Smooth muscle cell (in vitro differentiated cells): Measurements from ENCODE around the gene ERCC3. TPM values are rescaled to one million over a fixed set of nuclear protein-coding genes. Genes with fewer than 3 reads are reported as not detected.
"Not testable (repeated sequence)": the region's sequence is repeated elsewhere in the genome, so short reads cannot be mapped to it uniquely, and the experiment has no call there.

Experiments used
- DNase-seq: peaks from one replicate; lab custom pipeline; 2025; ENCODE audit not compliant: unreplicated experiment; lab: John Stamatoyannopoulos, UW
- H2AFZ ChIP-seq: fragments of 200-600 bp; sonication (generic); 2 replicates; pipeline ENCODE4 v1.6.0; 2016; ENCODE audit warnings: antibody characterized with exemption, low read depth, mild to moderate bottlenecking
- H3F3A ChIP-seq: fragments of 200-600 bp; sonication (generic); 2 replicates; pipeline ENCODE4 v1.6.0; 2017; ENCODE audit warnings: antibody characterized with exemption, low read depth
- H3K27ac ChIP-seq: fragments of 200-600 bp; sonication (generic); 2 replicates; pipeline ENCODE4 v1.5.1; 2016; ENCODE audit warnings: low read depth, mild to moderate bottlenecking
- H3K27me3 ChIP-seq: fragments of 200-600 bp; sonication (generic); 2 replicates; pipeline ENCODE4 v1.6.1; 2016; ENCODE audit warnings: low read depth, mild to moderate bottlenecking
- H3K36me3 ChIP-seq: fragments of 200-600 bp; sonication (generic); 2 replicates; pipeline ENCODE4 v1.5.1; 2016; ENCODE audit warnings: low read depth
- H3K4me1 ChIP-seq: fragments of 200-600 bp; sonication (generic); 2 replicates; pipeline ENCODE4 v1.5.1; 2016; ENCODE audit warnings: low read depth
- H3K4me2 ChIP-seq: fragments of 200-600 bp; sonication (generic); 2 replicates; pipeline ENCODE4 v1.6.0; 2016; ENCODE audit warnings: mild to moderate bottlenecking
- H3K4me3 ChIP-seq: fragments of 200-600 bp; sonication (generic); 2 replicates; pipeline ENCODE4 v1.5.1; 2016; ENCODE audit warnings: mild to moderate bottlenecking
- H3K79me2 ChIP-seq: fragments of 200-600 bp; sonication (generic); 2 replicates; pipeline ENCODE4 v1.6.0; 2016; ENCODE audit warnings: low read depth, mild to moderate bottlenecking
- H3K9ac ChIP-seq: fragments of 200-600 bp; sonication (generic); 2 replicates; pipeline ENCODE4 v1.6.0; 2016; ENCODE audit warnings: low read depth
- H3K9me3 ChIP-seq: fragments of 200-600 bp; sonication (generic); replicated peaks from 2 replicates; pipeline ENCODE4 v1.5.1; 2016; ENCODE audit warnings: low read depth
- H4K20me1 ChIP-seq: fragments of 200-600 bp; sonication (generic); 2 replicates; pipeline ENCODE4 v1.6.0; 2016; ENCODE audit warnings: low read depth
- WGBS: methylation state at CpG from one replicate; pipeline ENCODE4 v1.1.7; 2016; ENCODE audit warnings: low lambda C conversion rate; 5-methylcytosine and 5-hydroxymethylcytosine counted together
- polyA plus RNA-seq: library from polyadenylated mRNA; unstranded; fragments of >200 nt; fragmentation: Nextera tagmentation; extraction: Ambion mirVana; gene quantifications from 2 replicates; pipeline ENCODE4 v1.2.1, GENCODE V29; 2016
- total RNA-seq: library from RNA; depleted of rRNA; stranded (reverse); fragments of >200 nt; gene quantifications from 2 replicates; pipeline ENCODE4 v1.2.3, GENCODE V29; 2014
- TF ChIP-seq, protein P1 (sequence below): fragments of 200-600 bp; sonication (generic); IDR thresholded peaks from 2 replicates; pipeline ENCODE4 v1.5.1; 2017; ENCODE audit warnings: borderline replicate concordance, mild to moderate bottlenecking, antibody characterized with exemption; ENCODE audit not compliant: insufficient read depth, poor library complexity, severe bottlenecking

The ERCC3 gene
- total and polyA plus RNA-seq, 2 experiments from 2014 or later, result 30.9 to 44.3 TPM

DNA sequence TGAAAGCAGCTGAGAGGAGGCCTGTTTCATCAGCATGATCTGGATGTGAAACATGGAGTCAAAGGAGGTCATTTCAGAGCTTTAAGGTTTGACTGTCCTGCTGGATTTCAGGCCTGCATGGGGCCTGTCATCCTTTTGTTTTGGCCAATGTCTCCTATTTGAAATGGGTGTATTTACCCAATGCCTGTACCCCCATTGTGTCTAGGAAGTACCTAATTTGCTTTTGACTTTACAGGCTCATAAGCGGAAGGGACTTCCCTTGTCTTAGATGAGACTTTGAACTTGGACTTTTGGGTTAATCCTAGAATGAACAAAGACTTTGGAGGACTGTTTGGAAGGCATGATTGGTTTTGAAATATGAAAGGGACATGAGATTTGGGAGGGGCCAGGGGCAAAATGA lies 54.5 kb downstream of the ERCC3 start:
- no peaks in the 10 kb centered on the region for H3F3A ChIP-seq
- TF ChIP-seq, protein P1, sequence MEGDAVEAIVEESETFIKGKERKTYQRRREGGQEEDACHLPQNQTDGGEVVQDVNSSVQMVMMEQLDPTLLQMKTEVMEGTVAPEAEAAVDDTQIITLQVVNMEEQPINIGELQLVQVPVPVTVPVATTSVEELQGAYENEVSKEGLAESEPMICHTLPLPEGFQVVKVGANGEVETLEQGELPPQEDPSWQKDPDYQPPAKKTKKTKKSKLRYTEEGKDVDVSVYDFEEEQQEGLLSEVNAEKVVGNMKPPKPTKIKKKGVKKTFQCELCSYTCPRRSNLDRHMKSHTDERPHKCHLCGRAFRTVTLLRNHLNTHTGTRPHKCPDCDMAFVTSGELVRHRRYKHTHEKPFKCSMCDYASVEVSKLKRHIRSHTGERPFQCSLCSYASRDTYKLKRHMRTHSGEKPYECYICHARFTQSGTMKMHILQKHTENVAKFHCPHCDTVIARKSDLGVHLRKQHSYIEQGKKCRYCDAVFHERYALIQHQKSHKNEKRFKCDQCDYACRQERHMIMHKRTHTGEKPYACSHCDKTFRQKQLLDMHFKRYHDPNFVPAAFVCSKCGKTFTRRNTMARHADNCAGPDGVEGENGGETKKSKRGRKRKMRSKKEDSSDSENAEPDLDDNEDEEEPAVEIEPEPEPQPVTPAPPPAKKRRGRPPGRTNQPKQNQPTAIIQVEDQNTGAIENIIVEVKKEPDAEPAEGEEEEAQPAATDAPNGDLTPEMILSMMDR, result no peak
- no peaks in the 10 kb centered on the region for H3K9me3 ChIP-seq
- H3K27me3 ChIP-seq, result no peaks in the 10 kb centered on the region
- H3K4me1 ChIP-seq, result no peaks in the 10 kb centered on the region
- H3K27ac ChIP-seq, result no peak overlapping the region
- no peaks in the 10 kb centered on the region for H3K36me3 ChIP-seq
- no peak overlapping the region for H2AFZ ChIP-seq
- no peak overlapping the region for H3K4me2 ChIP-seq
- no peak overlapping the region for H3K9ac ChIP-seq
- no peak overlapping the region for H3K4me3 ChIP-seq
- 96% methylated on average over 1 of the region's 1 CpG for WGBS
- DNase-seq, result no peak
- no peaks in the 10 kb centered on the region for H3K79me2 ChIP-seq
- H4K20me1 ChIP-seq, result no peaks in the 10 kb centered on the region

DNA sequence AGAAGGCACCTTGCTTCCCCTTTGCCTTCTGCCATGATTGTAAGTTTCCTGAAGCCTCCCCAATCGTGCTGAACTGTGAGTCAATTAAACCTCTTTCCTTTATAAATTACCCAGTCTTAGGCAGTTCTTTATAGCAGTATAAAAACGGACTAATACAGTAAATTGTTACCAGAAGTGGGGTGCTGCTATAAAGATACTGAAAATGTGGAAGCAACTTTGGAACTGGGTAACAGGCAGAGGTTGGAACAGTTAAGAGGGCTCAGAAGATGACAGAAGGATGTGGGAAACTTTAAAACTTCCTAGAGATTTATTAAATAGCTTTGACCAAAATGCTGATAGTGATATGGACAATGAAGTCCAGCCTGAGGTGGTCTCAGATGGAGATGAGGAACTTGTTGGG lies 56.2 kb downstream of the ERCC3 start:
- WGBS, result 76% methylated on average over 2 of the region's 2 CpGs
- H3K27ac ChIP-seq, H2AFZ ChIP-seq, H3K4me2 ChIP-seq, H3K4me3 ChIP-seq, H3K9ac ChIP-seq, H3F3A ChIP-seq, H3K9me3 ChIP-seq, H3K36me3 ChIP-seq, H3K79me2 ChIP-seq, H3K4me1 ChIP-seq, H3K27me3 ChIP-seq, DNase-seq, H4K20me1 ChIP-seq: not testable (repeated sequence)

DNA sequence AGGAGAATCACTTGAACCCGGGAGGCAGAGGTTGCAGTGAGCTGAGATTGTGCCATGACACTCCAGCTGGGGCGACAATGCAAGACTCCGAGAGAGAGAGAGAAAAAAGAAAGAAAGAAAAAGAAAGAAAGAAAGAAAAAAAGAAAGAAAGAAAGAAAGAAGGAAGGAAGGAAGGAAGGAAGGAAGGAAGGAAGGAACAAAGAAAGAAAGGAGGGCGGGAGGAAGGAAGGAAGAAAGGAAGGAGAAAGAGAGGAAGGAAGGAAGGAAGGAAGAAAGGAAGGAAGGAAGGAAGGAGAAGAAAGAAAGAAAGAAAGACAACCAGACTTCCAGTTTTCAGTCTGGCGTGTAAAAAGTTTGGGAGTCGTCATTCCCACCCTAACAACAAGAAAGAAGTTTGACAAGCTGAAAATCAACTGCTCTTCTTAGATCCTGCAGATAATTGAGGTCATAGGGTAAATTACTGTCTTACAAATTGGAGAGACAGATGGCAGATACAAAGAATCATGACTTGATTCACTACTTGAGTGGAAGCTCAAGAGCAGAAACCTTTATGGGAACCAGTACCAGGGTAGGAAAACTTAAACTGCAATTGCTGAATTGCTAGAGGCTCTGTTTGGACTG lies 58.8 kb downstream of the ERCC3 start:
- no peak for DNase-seq
- Histone ChIP-seq H3K79me2 (no peaks in the 10 kb centered on the region), H3K9ac (no peak overlapping the region), H4K20me1 (no peaks in the 10 kb centered on the region), H3K27me3 (no peaks in the 10 kb centered on the region), H3K9me3 (no peaks in the 10 kb centered on the region), H3K4me3 (no peak overlapping the region), H3K4me2 (no peak overlapping the region), H2AFZ (no peak overlapping the region), H3K36me3 (no peaks in the 10 kb centered on the region), H3F3A (no peaks in the 10 kb centered on the region), H3K4me1 (no peaks in the 10 kb centered on the region), H3K27ac (no peak overlapping the region)
- 92% methylated on average over 6 of the region's 6 CpGs for WGBS
- TF ChIP-seq, protein P1, result no peak

DNA sequence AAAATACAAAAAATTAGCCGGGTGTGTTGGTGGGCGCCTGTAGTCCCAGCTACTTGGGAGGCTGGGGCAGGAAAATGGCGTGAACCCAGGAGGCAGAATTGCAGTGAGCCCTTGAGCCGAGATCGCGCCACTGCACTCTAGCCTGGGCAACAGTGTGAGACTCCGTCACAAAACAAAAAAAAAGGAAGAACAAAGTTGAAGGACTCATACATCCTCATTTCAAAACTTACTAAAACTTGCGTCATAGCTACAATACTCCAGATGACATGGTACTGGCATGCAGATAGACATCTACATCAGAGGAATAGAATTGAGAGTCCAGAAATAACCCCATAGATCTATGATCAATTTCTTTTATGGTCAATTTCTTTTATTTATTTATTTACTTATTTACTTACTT lies 60.2 kb downstream of the ERCC3 start:
- H3K27ac ChIP-seq, result no peak overlapping the region
- H2AFZ ChIP-seq, result no peak overlapping the region
- no peak for DNase-seq
- no peaks in the 10 kb centered on the region for H3K9me3 ChIP-seq
- TF ChIP-seq, protein P1, result no peak
- H3K9ac ChIP-seq, result no peak overlapping the region
- 98% methylated on average over 8 of the region's 8 CpGs for WGBS
- no peak overlapping the region for H3K4me2 ChIP-seq
- H3K4me1 ChIP-seq, result no peaks in the 10 kb centered on the region
- no peaks in the 10 kb centered on the region for H3K36me3 ChIP-seq
- H3F3A ChIP-seq, result no peaks in the 10 kb centered on the region
- H3K27me3 ChIP-seq, result no peaks in the 10 kb centered on the region
- H4K20me1 ChIP-seq, result no peaks in the 10 kb centered on the region
- no peak overlapping the region for H3K4me3 ChIP-seq
- H3K79me2 ChIP-seq, result no peaks in the 10 kb centered on the region
